K562 (cell line): ENCODE measurements around the gene PIH1D1. TPM values are rescaled to one million over a fixed set of nuclear protein-coding genes. Genes with fewer than 3 reads are reported as not detected.

Source experiments
- ARID3B ChIP-seq: fragments of 250-450 bp; sonication (Bioruptor Pico); IDR thresholded peaks from 2 replicates; pipeline ENCODE4 v1.4.0; 2020; ENCODE audit warnings: borderline replicate concordance
- HIVEP1 ChIP-seq: fragments of 250-450 bp; sonication (Bioruptor Pico); IDR thresholded peaks from 2 replicates; pipeline ENCODE4 v1.4.0; 2020; ENCODE audit warnings: mild to moderate bottlenecking
- LCOR ChIP-seq: sonication (generic); formaldehyde crosslinking; IDR thresholded peaks from 2 replicates; pipeline ENCODE4 v1.8.0; 2022; ENCODE audit warnings: mild to moderate bottlenecking, missing genetic modification reagents
- MAFF ChIP-seq: IDR thresholded peaks from 2 replicates; pipeline ENCODE4 v1.6.1; 2012; ENCODE audit warnings: low read length, improper control_type of control experiment
- MAZ ChIP-seq, 2 experiments: fragments of 450-650 bp in 1 of 2; sonication (generic) in 1 of 2; formaldehyde crosslinking; IDR thresholded peaks in 1 of 2; conservative IDR thresholded peaks in 1 of 2; 2 replicates each; pipeline versions ENCODE4 v1.4.0 to v1.5.0; 2020; ENCODE audit warnings: mild to moderate bottlenecking in 1 of 2, missing genetic modification reagents in 1 of 2
- MCM2 ChIP-seq: fragments of 450-650 bp; IDR thresholded peaks from 2 replicates; pipeline ENCODE4 v1.6.1; 2017; ENCODE audit warnings: low read depth, mild to moderate bottlenecking
- MYNN ChIP-seq, 2 experiments: sonication (generic); formaldehyde crosslinking in 1 of 2; IDR thresholded peaks; 2 replicates each; pipeline versions ENCODE4 v1.5.0 to v1.6.1; 2016 to 2020; ENCODE audit warnings: antibody characterized with exemption in 1 of 2, missing genetic modification reagents in 1 of 2
- POLR2B ChIP-seq: fragments of 450-650 bp; IDR thresholded peaks from 2 replicates; pipeline ENCODE4 v1.6.1; 2018; ENCODE audit warnings: low read depth; ENCODE audit not compliant: partially characterized antibody
- POLR3A ChIP-seq: IDR thresholded peaks from 2 replicates; pipeline ENCODE4 v1.6.1; 2011; ENCODE audit warnings: borderline replicate concordance, mild to moderate bottlenecking, moderate library complexity; ENCODE audit not compliant: insufficient read length, insufficient read depth; ENCODE audit errors: extremely low read depth
- RCOR1 ChIP-seq, 2 experiments: IDR thresholded peaks; 2 replicates each; pipeline ENCODE4 v1.6.1; 2012; ENCODE audit warnings: low read depth in 2 of 2, low read length in 2 of 2, borderline replicate concordance in 1 of 2, improper control_type of control experiment in 1 of 2
- SMAD3 ChIP-seq: fragments of 450-650 bp; formaldehyde crosslinking; conservative IDR thresholded peaks from 2 replicates; pipeline ENCODE4 v1.4.0; 2020; ENCODE audit warnings: mild to moderate bottlenecking
- SNIP1 ChIP-seq: fragments of 450-650 bp; IDR thresholded peaks from 2 replicates; pipeline ENCODE4 v1.7.1; 2017; ENCODE audit warnings: low read depth, mild to moderate bottlenecking
- SP2 ChIP-seq: IDR thresholded peaks from 2 replicates; pipeline ENCODE4 v1.6.1; 2011; ENCODE audit warnings: mild to moderate bottlenecking, low read depth, low read length, moderate library complexity; ENCODE audit not compliant: poor library complexity, severe bottlenecking; ENCODE audit errors: extremely low read depth
- U2AF2 ChIP-seq: fragments of 200-400 bp; formaldehyde crosslinking; optimal IDR thresholded peaks from 2 replicates; pipeline ENCODE3; 2017; ENCODE audit warnings: low read depth, mild to moderate bottlenecking, low read length
- XRCC5 ChIP-seq: fragments of 200-400 bp; formaldehyde crosslinking; IDR thresholded peaks from 2 replicates; pipeline ENCODE4 v1.6.1; 2017; ENCODE audit warnings: low read depth, mild to moderate bottlenecking, low read length
- ZNF277 ChIP-seq: fragments of 250-450 bp; sonication (Bioruptor Pico); IDR thresholded peaks from 2 replicates; pipeline ENCODE4 v1.8.0; 2022; ENCODE audit warnings: inconsistent platforms, mild to moderate bottlenecking, moderate library complexity, borderline replicate concordance
- ZNF3 ChIP-seq: fragments of 250-450 bp; sonication (Bioruptor Pico); IDR thresholded peaks from 2 replicates; pipeline ENCODE4 v1.5.0; 2021; ENCODE audit warnings: mild to moderate bottlenecking, moderate library complexity
- ZNF668 ChIP-seq: fragments of 250-450 bp; sonication (Bioruptor Pico); IDR thresholded peaks from 2 replicates; pipeline ENCODE4 v1.8.0; 2022; ENCODE audit warnings: mild to moderate bottlenecking, inconsistent platforms
- polyA plus RNA-seq, 8 experiments: library from polyadenylated mRNA; depleted of rRNA in 4 of 8; stranded (reverse) in 5 of 8; unstranded in 3 of 8; fragments of >200 nt; fragmentation: Nextera tagmentation in 2 of 8; fragmentation: Illumina TruSeq in 1 of 8; extraction: Ambion mirVana in 2 of 8; extraction: Trizol in 1 of 8; gene quantifications; 2 replicates each; pipeline versions ENCODE4 v1.2.1 to v1.2.3, GENCODE V29; 2011 to 2014; ENCODE audit warnings: inconsistent platforms in 1 of 8, missing spikeins in 1 of 8
- total RNA-seq, 7 experiments: library from RNA; depleted of rRNA in 6 of 7; stranded (reverse); fragments of >200 nt in 6 of 7; fragmentation: Illumina TruSeq in 2 of 7; extraction: Trizol in 2 of 7; gene quantifications; 2 replicates each; pipeline versions ENCODE4 v1.2.1 to v1.2.3, GENCODE V29; 2011 to 2021; ENCODE audit warnings: low replicate concordance in 1 of 7
- TF ChIP-seq, protein P1 (sequence below): fragments of 250-450 bp; sonication (Bioruptor Pico); IDR thresholded peaks from 2 replicates; pipeline ENCODE4 v1.6.1; 2021; ENCODE audit warnings: mild to moderate bottlenecking
- TF ChIP-seq, protein P2 (sequence below): fragments of 250-450 bp; sonication (Bioruptor Pico); IDR thresholded peaks from 2 replicates; pipeline ENCODE4 v1.4.0; 2020
- TF ChIP-seq, protein P3 (sequence below), 2 experiments: IDR thresholded peaks; 2 replicates each; pipeline ENCODE4 v1.6.1; 2011; ENCODE audit warnings: borderline replicate concordance in 1 of 2, control low read depth in 1 of 2, low read depth in 1 of 2, low read length in 1 of 2, mild to moderate bottlenecking in 1 of 2, mixed read lengths in 1 of 2, moderate library complexity in 1 of 2; ENCODE audit not compliant: insufficient read depth in 1 of 2, insufficient read length in 1 of 2, poor library complexity in 1 of 2, severe bottlenecking in 1 of 2; ENCODE audit errors: extremely low read depth in 1 of 2

The PIH1D1 gene
- total and polyA plus RNA-seq, 9 of the 15 experiments (the other 6 are each of a cell fraction or from before 2014, with no cell fraction given) = 26.5 to 224 (median 137) TPM

- TF ChIP-seq, protein P1, sequence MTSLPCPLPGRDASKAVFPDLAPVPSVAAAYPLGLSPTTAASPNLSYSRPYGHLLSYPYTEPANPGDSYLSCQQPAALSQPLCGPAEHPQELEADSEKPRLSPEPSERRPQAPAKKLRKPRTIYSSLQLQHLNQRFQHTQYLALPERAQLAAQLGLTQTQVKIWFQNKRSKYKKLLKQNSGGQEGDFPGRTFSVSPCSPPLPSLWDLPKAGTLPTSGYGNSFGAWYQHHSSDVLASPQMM (CRISPR knock-in tag) = no peak
- TF ChIP-seq SP2 (peak; percentile 75), U2AF2 (no peak), XRCC5 (peak; percentile 65), LCOR (CRISPR knock-in tag) (peak; percentile 73; the same call in 1 of the 2 replicates), MYNN (IDR thresholded peaks at IDR 0.05) (no peak), MYNN (CRISPR knock-in tag; IDR thresholded peaks at IDR 0.05) (no peak), POLR2B (peak; percentile 99), ARID3B (CRISPR knock-in tag) (no peak), MAFF (no peak), SMAD3 (CRISPR knock-in tag) (no peak), SNIP1 (no peak), HIVEP1 (CRISPR knock-in tag) (no peak), RCOR1 (IDR thresholded peaks at IDR 0.05; ENCODE audit: borderline replicate concordance in 1 of 2, low read depth in 2 of 2, low read length in 2 of 2) (peak in 1 of 2 experiments; percentile 35; a peak in 2 of 4 replicates), POLR3A (no peak), ZNF277 (CRISPR knock-in tag) (no peak), ZNF3 (no peak), ZNF668 (CRISPR knock-in tag) (peak; percentile 49; the same call in 1 of the 2 replicates), MAZ (CRISPR knock-in tag; conservative IDR thresholded peaks at IDR 0.05 in 1 of 2, IDR thresholded peaks at IDR 0.05 in 1 of 2) (peak in 1 of 2 experiments; percentile 68; a peak in 2 of 4 replicates), MCM2 (no peak)
- TF ChIP-seq, protein P2, sequence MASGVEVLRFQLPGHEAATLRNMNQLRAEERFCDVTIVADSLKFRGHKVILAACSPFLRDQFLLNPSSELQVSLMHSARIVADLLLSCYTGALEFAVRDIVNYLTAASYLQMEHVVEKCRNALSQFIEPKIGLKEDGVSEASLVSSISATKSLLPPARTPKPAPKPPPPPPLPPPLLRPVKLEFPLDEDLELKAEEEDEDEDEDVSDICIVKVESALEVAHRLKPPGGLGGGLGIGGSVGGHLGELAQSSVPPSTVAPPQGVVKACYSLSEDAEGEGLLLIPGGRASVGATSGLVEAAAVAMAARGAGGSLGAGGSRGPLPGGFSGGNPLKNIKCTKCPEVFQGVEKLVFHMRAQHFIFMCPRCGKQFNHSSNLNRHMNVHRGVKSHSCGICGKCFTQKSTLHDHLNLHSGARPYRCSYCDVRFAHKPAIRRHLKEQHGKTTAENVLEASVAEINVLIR (CRISPR knock-in tag) = peak; percentile 93
- TF ChIP-seq, protein P3, sequence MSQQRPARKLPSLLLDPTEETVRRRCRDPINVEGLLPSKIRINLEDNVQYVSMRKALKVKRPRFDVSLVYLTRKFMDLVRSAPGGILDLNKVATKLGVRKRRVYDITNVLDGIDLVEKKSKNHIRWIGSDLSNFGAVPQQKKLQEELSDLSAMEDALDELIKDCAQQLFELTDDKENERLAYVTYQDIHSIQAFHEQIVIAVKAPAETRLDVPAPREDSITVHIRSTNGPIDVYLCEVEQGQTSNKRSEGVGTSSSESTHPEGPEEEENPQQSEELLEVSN (IDR thresholded peaks at IDR 0.05; ENCODE audit: borderline replicate concordance in 1 of 2, extremely low read depth in 1 of 2, insufficient read depth in 1 of 2, insufficient read length in 1 of 2, low read depth in 1 of 2, low read length in 1 of 2, poor library complexity in 1 of 2, severe bottlenecking in 1 of 2) = peak in 1 of 2 experiments; percentile 24
Measured at GRCh38 chr19:49487277-49488045, 35.8 kb upstream of the PIH1D1 start, which contains the start of gene RPL13A (continued).
